GOT3 (cell line): ENCODE results near the gene MYOC.
"Not testable (repeated sequence)": the region's sequence is repeated elsewhere in the genome, so short reads cannot be mapped to it uniquely, and the experiment has no call there.

ENCODE experiments used
- DNase-seq: peaks from one replicate; lab custom pipeline; 2025; ENCODE audit warnings: mixed read lengths; lab: John Stamatoyannopoulos, UW

MYOC gene

GRCh38 chr1:171606402-171606941 is 46.0 kb downstream of the MYOC start:
- no peak for DNase-seq

GRCh38 chr1:171603042-171603441 is 49.4 kb downstream of the MYOC start:
- not testable (repeated sequence) for DNase-seq

GRCh38 chr1:171600862-171601261 is 51.6 kb downstream of the MYOC start:
- no peak for DNase-seq

GRCh38 chr1:171600310-171600709 is 52.2 kb downstream of the MYOC start:
- DNase-seq, result not testable (repeated sequence)

- no peak for DNase-seq
Measured at GRCh38 chr1:171597203-171597602, 55.3 kb downstream of the MYOC start.

GRCh38 chr1:171596705-171597104 is 55.8 kb downstream of the MYOC start:
- no peak for DNase-seq

- no peak for DNase-seq
Measured at GRCh38 chr1:171596119-171596518, 56.4 kb downstream of the MYOC start.

- DNase-seq, result no peak
Measured at GRCh38 chr1:171595324-171595723, 57.2 kb downstream of the MYOC start.

GRCh38 chr1:171590022-171590421 is 62.5 kb downstream of the MYOC start:
- DNase-seq, result no peak

- DNase-seq, result no peak
Measured at GRCh38 chr1:171588230-171588629, 64.3 kb downstream of the MYOC start.

GRCh38 chr1:171585715-171586114 is 66.8 kb downstream of the MYOC start:
- DNase-seq, result no peak
